DND-41 (cell line): ENCODE data around the gene FNBP1.

Experiments used
- ATAC-seq: fragments of 200-7000 bp; cut with Tn5 transposase; 3 replicates; pipeline ENCODE4 v1.9.1; 2021; ENCODE audit warnings: low read depth; ENCODE audit not compliant: insufficient read depth
- DNase-seq: peaks from one replicate; pipeline ENCODE4 v3.0.0-alpha.2; 2020
- H2AFZ ChIP-seq: 2 replicates; pipeline ENCODE4 v1.6.0; 2012; ENCODE audit warnings: low read depth, low read length
- H3K27ac ChIP-seq: 2 replicates; pipeline ENCODE4 v1.5.1; 2012; ENCODE audit warnings: low read length, inconsistent platforms
- H3K27me3 ChIP-seq: fragments of 200-600 bp; sonication (generic); 2 replicates; pipeline ENCODE4 v1.6.0; 2012; ENCODE audit warnings: low read length, mild to moderate bottlenecking, inconsistent platforms; ENCODE audit not compliant: insufficient read depth, poor library complexity
- H3K36me3 ChIP-seq: 2 replicates; pipeline ENCODE4 v1.5.1; 2012; ENCODE audit warnings: low read length, inconsistent platforms; ENCODE audit not compliant: insufficient read depth
- H3K4me1 ChIP-seq: 2 replicates; pipeline ENCODE4 v1.5.1; 2012; ENCODE audit warnings: mild to moderate bottlenecking, low read length; ENCODE audit not compliant: insufficient read depth
- H3K4me2 ChIP-seq: 2 replicates; pipeline ENCODE4 v1.6.0; 2012; ENCODE audit warnings: mild to moderate bottlenecking, moderate library complexity, low read length, inconsistent platforms; ENCODE audit not compliant: insufficient read depth
- H3K4me3 ChIP-seq, 2 experiments: fragments of 200-600 bp in 1 of 2; shearing (Covaris generic) in 1 of 2; 2 replicates each; pipeline ENCODE4 v1.5.1; 2012 to 2016; ENCODE audit warnings: inconsistent platforms in 2 of 2, low read length in 2 of 2, mild to moderate bottlenecking in 2 of 2, low read depth in 1 of 2, moderate library complexity in 1 of 2
- H3K79me2 ChIP-seq: 2 replicates; pipeline ENCODE4 v1.6.0; 2012; ENCODE audit warnings: low read length, inconsistent platforms; ENCODE audit not compliant: insufficient read depth
- H3K9ac ChIP-seq: 2 replicates; pipeline ENCODE4 v1.6.0; 2012; ENCODE audit warnings: low read depth, mild to moderate bottlenecking, inconsistent platforms, low read length, moderate library complexity
- H3K9me3 ChIP-seq: 2 replicates; pipeline ENCODE4 v1.5.1; 2012; ENCODE audit warnings: low read length, moderate library complexity, mild to moderate bottlenecking, inconsistent platforms; ENCODE audit not compliant: insufficient read depth, severe bottlenecking
- H4K20me1 ChIP-seq: 2 replicates; pipeline ENCODE4 v1.6.0; 2012; ENCODE audit warnings: low read length; ENCODE audit not compliant: insufficient read depth
- CTCF ChIP-seq: IDR thresholded peaks from 2 replicates; pipeline ENCODE4 v1.5.1; 2012; ENCODE audit warnings: borderline replicate concordance, low read length, moderate library complexity, mild to moderate bottlenecking; ENCODE audit not compliant: poor library complexity, severe bottlenecking; ENCODE audit errors: extremely low read depth
- EZH2 ChIP-seq: IDR thresholded peaks from 3 replicates; pipeline ENCODE4 v1.6.1; 2012; ENCODE audit warnings: borderline replicate concordance, low read depth, mild to moderate bottlenecking, moderate library complexity, low read length, inconsistent platforms; ENCODE audit not compliant: severe bottlenecking

The FNBP1 gene

GRCh38 chr9:129934041-129934591, 108.9 kb downstream of the FNBP1 start:
- H3K36me3 ChIP-seq = peaks cover 55% of the 10 kb centered on the region
- H3K79me2 ChIP-seq = peaks cover 81% of the 10 kb centered on the region
- H3K4me1 ChIP-seq = peaks cover 24% of the 10 kb centered on the region
- peak overlapping the region; percentile 43; the same call in 1 of the 2 replicates for H3K27ac ChIP-seq
- H2AFZ ChIP-seq = no peak overlapping the region
- TF ChIP-seq CTCF = no peak
- no peak for TF ChIP-seq EZH2
- H3K4me3 ChIP-seq = no peak overlapping the region
- DNase-seq = no peak
- ATAC-seq = no peak
- H3K27me3 ChIP-seq = no peaks in the 10 kb centered on the region
- no peaks in the 10 kb centered on the region for H4K20me1 ChIP-seq
- no peak overlapping the region for H3K9ac ChIP-seq
- H3K9me3 ChIP-seq = no peaks in the 10 kb centered on the region
- H3K4me2 ChIP-seq = no peak overlapping the region

GRCh38 chr9:129933185-129934040, 109.6 kb downstream of the FNBP1 start:
- TF ChIP-seq CTCF (no peak), EZH2 (no peak)
- Histone ChIP-seq H3K4me2 (no peak overlapping the region), H3K9ac (no peak overlapping the region), H3K27me3 (no peaks in the 10 kb centered on the region), H3K4me3 (no peak overlapping the region), H3K4me1 (peaks cover 24% of the 10 kb centered on the region), H3K79me2 (peaks cover 76% of the 10 kb centered on the region), H3K36me3 (peaks cover 57% of the 10 kb centered on the region), H3K27ac (peak overlapping the region; percentile 47), H3K9me3 (no peaks in the 10 kb centered on the region), H2AFZ (no peak overlapping the region), H4K20me1 (no peaks in the 10 kb centered on the region)
- no peak for ATAC-seq
- DNase-seq = no peak

- Histone ChIP-seq H3K36me3 (peaks cover 64% of the 10 kb centered on the region), H3K4me1 (peaks cover 24% of the 10 kb centered on the region), H3K9ac (no peak overlapping the region), H2AFZ (no peak overlapping the region), H3K4me2 (no peak overlapping the region), H3K79me2 (peaks cover 74% of the 10 kb centered on the region), H3K27me3 (no peaks in the 10 kb centered on the region), H4K20me1 (no peaks in the 10 kb centered on the region), H3K9me3 (no peaks in the 10 kb centered on the region), H3K4me3 (no peak overlapping the region), H3K27ac (peak overlapping the region; percentile 47)
- 0 out of 3 replicates have a peak, but pooled peaks have one; percentile 29 for ATAC-seq
- DNase-seq = no peak
- TF ChIP-seq EZH2 (no peak), CTCF (no peak)
Measured at GRCh38 chr9:129932303-129933151, 110.5 kb downstream of the FNBP1 start.
